Measurements from ENCODE around the gene USH1C.

DNA sequence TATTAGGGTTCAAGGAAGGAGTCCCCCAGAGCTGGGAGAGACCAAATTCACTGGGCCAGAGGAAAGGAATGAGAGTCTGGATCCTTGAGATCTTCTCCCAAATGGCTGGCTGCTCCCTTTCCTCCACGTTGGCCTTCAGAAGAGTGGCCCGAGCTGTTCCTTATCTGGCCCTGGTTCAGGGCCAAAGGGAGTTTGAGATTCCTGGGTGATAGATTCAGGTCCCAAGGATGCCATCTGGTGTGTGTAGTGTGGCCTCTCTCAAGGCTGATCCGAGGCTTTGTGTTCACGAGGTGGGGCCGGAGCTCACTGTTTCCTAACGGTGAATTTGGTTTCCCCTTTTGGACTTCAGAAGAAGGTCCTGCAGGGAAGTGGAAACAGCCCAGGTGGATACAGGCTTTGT, 50.2 kb downstream of the USH1C start:
- TF ChIP-seq, protein P1, sequence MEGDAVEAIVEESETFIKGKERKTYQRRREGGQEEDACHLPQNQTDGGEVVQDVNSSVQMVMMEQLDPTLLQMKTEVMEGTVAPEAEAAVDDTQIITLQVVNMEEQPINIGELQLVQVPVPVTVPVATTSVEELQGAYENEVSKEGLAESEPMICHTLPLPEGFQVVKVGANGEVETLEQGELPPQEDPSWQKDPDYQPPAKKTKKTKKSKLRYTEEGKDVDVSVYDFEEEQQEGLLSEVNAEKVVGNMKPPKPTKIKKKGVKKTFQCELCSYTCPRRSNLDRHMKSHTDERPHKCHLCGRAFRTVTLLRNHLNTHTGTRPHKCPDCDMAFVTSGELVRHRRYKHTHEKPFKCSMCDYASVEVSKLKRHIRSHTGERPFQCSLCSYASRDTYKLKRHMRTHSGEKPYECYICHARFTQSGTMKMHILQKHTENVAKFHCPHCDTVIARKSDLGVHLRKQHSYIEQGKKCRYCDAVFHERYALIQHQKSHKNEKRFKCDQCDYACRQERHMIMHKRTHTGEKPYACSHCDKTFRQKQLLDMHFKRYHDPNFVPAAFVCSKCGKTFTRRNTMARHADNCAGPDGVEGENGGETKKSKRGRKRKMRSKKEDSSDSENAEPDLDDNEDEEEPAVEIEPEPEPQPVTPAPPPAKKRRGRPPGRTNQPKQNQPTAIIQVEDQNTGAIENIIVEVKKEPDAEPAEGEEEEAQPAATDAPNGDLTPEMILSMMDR (IDR thresholded peaks at IDR 0.05), result no peak
- TF ChIP-seq POLR2A (IDR thresholded peaks at IDR 0.05), result no peak
